Erythroblast (primary cell): ENCODE measurements around the gene GATA5.

Experiments
- GATA1 ChIP-seq: IDR thresholded peaks from 2 replicates; pipeline ENCODE4 v1.6.1; 2011; ENCODE audit warnings: low read depth, mild to moderate bottlenecking, control low read depth, low read length, moderate library complexity
- POLR2A ChIP-seq: IDR thresholded peaks from 2 replicates; pipeline ENCODE4 v1.6.1; 2011; ENCODE audit warnings: mild to moderate bottlenecking, low read length

GRCh38 chr20:62525014-62525413, 49.2 kb upstream of the GATA5 start:
- no peak for TF ChIP-seq POLR2A
- TF ChIP-seq GATA1 = no peak
